Small intestine (tissue), 16 donors: ENCODE data around the gene DOK1. TPM values are rescaled to one million over a fixed set of nuclear protein-coding genes. Genes with fewer than 3 reads are reported as not detected.

Experiments used
- DNase-seq, 2 donors: peaks; one replicate each; pipeline versions ENCODE4 v3.0.0 to v3.0.0-alpha.2; 2013
- FAIRE-seq: peaks from 2 replicates; lab custom pipeline; 2012; peaks lifted over from hg19 to GRCh38; lab: Jason Lieb, UNC
- H3K27ac ChIP-seq, 3 donors: one replicate each; pipeline ENCODE4 v1.5.1; 2013; ENCODE audit warnings: low read length in 2 of 3, mild to moderate bottlenecking in 2 of 3, control low read depth in 1 of 3, inconsistent platforms in 1 of 3, low read depth in 1 of 3, moderate library complexity in 1 of 3
- H3K27me3 ChIP-seq, 3 donors: one replicate each; pipeline ENCODE4 v1.6.1; 2013; ENCODE audit warnings: low read length in 3 of 3, inconsistent platforms in 1 of 3; ENCODE audit not compliant: control insufficient read depth in 3 of 3, insufficient read depth in 3 of 3
- H3K36me3 ChIP-seq, 3 donors: one replicate each; pipeline ENCODE4 v1.6.1; 2013; ENCODE audit warnings: low read length in 3 of 3, inconsistent platforms in 1 of 3, low read depth in 1 of 3, mild to moderate bottlenecking in 1 of 3, moderate library complexity in 1 of 3; ENCODE audit not compliant: control insufficient read depth in 3 of 3, insufficient read depth in 2 of 3
- H3K4me1 ChIP-seq, 3 donors: one replicate each; pipeline ENCODE4 v1.6.1; 2013; ENCODE audit warnings: low read length in 2 of 3, inconsistent platforms in 1 of 3, low read depth in 1 of 3, mild to moderate bottlenecking in 1 of 3, moderate library complexity in 1 of 3; ENCODE audit not compliant: control insufficient read depth in 3 of 3, insufficient read depth in 2 of 3
- H3K4me3 ChIP-seq, 3 donors: one replicate each; pipeline ENCODE4 v1.5.1; 2013; ENCODE audit warnings: low read length in 3 of 3, control low read depth in 1 of 3, inconsistent platforms in 1 of 3, low read depth in 1 of 3, mild to moderate bottlenecking in 1 of 3, moderate library complexity in 1 of 3
- H3K9me3 ChIP-seq, 2 donors: one replicate each; pipeline ENCODE4 v1.6.1; 2013; ENCODE audit warnings: low read depth in 1 of 2, low read length in 1 of 2; ENCODE audit not compliant: control insufficient read depth in 2 of 2, insufficient read depth in 1 of 2
- WGBS, 3 donors: extraction: QIAGEN DNeasy Blood & Tissue Kit; methylation state at CpG; one replicate each; pipeline ENCODE4 v1.1.7; 2013; 5-methylcytosine and 5-hydroxymethylcytosine counted together
- long read RNA-seq, 10 donors: transcript quantifications; one replicate each; lab custom pipeline, GENCODE V29; 2026
- polyA plus RNA-seq, 4 donors: library from polyadenylated mRNA; stranded (reverse) in 3 of 4; unstranded in 1 of 4; fragments of 200-250 nt in 3 of 4; fragments of 120-200 nt in 1 of 4; gene quantifications; one replicate each; pipeline versions ENCODE4 v1.2.1 to v1.2.3, GENCODE V29; 2013
- donor health status: healthy with polysubstance abuse.
- donor health status: control.
- donor health status: control.
- donor health status: Bipolar disorder and iron deficiency.
- donor health status: healthy.

The DOK1 gene
- 10 to 100 TPM in 2 of 4 donors, 1 to 10 TPM in 2; 5.5 to 17.7 (median 12.5) TPM for polyA plus RNA-seq
- long read RNA-seq, donor 1 = 0 reads
- long read RNA-seq, donor 2 = 0 reads
- long read RNA-seq, donor 3, partial matches to known transcripts = 6 of 7 reads
- long read RNA-seq, donor 3, other reads (novel, unspliced or antisense) = 0 of 7 reads
- long read RNA-seq, donor 4, partial matches to known transcripts = 0 of 1 reads
- long read RNA-seq, donor 4, other reads (novel, unspliced or antisense) = 0 of 1 reads
- long read RNA-seq, donor 5 = 0 reads
- long read RNA-seq, donor 6, partial matches to known transcripts = 0 of 1 reads
- long read RNA-seq, donor 6, other reads (novel, unspliced or antisense) = 0 of 1 reads
- long read RNA-seq, donor 7 = 0 reads
- long read RNA-seq, donor 8 = 0 reads
- long read RNA-seq, donor 9 = 0 reads
- long read RNA-seq, donor 10, partial matches to known transcripts = 0 of 2 reads
- long read RNA-seq, donor 10, other reads (novel, unspliced or antisense) = 0 of 2 reads

DNA sequence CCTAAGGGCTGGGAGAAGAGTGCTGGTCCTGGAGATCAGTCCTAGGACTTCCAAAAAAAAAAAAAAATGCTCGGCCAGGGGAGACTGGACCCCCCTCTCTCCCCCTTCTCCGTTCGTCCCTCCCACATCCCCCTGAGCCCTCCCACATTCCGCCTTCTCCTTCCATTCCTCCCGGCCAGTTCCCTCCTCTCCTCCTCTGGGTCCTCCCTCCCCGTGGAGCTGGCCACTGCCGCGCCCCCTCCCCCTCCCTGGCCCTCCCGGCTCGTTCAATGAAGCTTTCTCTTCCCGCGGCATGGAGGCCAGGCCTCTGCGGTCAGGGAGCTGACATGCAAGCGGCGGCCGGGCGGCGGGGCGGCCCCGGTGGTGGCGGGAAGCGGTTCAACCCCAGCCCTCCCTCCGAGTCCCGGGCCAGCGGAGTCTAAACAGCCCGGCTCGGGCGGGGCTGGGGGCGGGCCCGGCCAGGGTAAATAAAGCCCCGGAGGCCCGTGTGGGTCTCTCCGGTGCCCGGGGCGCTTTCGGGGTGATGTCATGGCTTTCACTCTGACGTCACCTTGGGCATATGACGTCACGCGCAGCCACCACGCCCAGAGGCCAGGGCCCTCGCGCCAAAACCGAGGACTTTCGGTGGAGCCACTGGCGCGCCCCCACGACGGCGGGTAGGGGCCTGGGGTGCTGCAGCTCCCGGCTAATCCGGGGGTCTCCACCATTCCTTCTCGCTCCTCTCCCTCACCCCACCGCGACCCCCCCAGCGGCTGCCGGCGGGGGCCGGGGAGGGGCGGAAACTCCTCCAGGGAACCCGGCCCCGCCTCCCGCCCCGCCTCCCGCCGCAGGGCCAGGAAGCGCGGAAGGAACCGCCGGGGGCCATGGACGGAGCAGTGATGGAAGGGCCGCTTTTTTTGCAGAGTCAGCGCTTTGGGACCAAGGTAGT is at the start of gene DOK1, which contains the start of gene LOXL3:
TSS of gene DOK1 (plus strand) at position 829 of the 928 bp plus-strand sequence. CDS start at position 864, 35 bp downstream.
TSS of gene LOXL3 (minus strand) at position 51 of the 928 bp plus-strand sequence. CDS start 1,308 bp downstream, outside the sequence.
- H3K9me3 ChIP-seq = no peaks in the 10 kb centered on the region
- peaks cover 0 to 85% (median 3%) of the 10 kb centered on the region in 3 donors for H3K27me3 ChIP-seq
- peaks cover 0 to 13% (median 0%) of the 10 kb centered on the region in 3 donors for H3K36me3 ChIP-seq
- H3K4me3 ChIP-seq = peak within 1 kb of the TSS; percentile 53 to 71 (median 70)
- peak within 1 kb of the TSS; percentile 27 to 79 (median 56) for H3K27ac ChIP-seq
- WGBS, 3 donors = 1% methylated on average over 50 to 73 of the region's 73 CpGs
- H3K4me1 ChIP-seq = peaks cover 0 to 20% (median 3%) of the 10 kb centered on the region in 3 donors
- DNase-seq (peak; percentile 79 to 86), FAIRE-seq (no peak)

DNA sequence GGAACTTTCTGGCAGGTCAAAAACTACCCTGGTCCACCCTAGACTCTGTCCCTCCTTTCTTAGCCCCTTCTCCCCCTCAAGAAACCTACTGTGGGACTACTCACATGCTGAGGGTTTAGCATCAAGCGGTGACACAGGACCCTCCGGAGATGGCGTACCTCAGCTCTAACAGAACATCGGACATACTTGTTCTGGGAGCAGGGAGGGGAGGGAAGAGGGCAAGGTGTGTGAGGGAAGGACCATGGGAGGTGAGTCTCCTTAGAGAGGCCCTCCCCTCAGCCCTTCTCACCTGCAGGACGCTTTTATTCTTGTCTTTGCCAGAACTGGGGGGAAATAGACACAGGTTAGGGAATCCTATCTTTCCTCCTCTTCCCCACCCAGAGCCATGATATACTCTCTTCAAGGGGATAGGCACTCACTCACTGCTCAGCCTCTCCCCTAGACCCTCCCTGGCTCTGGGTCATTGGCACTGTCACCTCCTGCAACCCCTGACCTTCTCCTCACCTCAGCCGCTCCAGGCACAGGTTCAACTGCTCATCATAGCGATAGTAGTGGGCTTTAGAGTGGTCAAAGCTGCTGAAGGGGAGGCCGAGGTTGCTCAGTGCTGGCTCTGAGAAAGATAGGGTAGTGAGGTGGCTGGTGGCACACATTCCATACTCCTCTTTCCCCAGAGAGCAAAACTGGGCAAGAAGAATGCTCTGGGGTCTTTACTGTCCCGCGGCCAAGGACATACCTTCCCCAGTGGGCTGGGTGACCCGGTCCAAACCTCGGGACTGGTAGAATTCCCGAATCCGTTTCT is 48.9 kb upstream of the DOK1 start:
- FAIRE-seq (no peak), DNase-seq (no peak)
- no peak overlapping the region for H3K27ac ChIP-seq
- peak overlapping the region in 1 of 3 donors; percentile 33 for H3K4me3 ChIP-seq
- WGBS, 3 donors = 80 to 92% (median 91%) methylated on average over 14 of the region's 14 CpGs
- peaks cover 3 to 46% (median 9%) of the 10 kb centered on the region in 3 donors for H3K4me1 ChIP-seq
- peaks cover 0 to 40% (median 0%) of the 10 kb centered on the region in 3 donors for H3K27me3 ChIP-seq
- H3K36me3 ChIP-seq = peaks cover 0 to 22% (median 0%) of the 10 kb centered on the region in 3 donors
- no peaks in the 10 kb centered on the region for H3K9me3 ChIP-seq

DNA sequence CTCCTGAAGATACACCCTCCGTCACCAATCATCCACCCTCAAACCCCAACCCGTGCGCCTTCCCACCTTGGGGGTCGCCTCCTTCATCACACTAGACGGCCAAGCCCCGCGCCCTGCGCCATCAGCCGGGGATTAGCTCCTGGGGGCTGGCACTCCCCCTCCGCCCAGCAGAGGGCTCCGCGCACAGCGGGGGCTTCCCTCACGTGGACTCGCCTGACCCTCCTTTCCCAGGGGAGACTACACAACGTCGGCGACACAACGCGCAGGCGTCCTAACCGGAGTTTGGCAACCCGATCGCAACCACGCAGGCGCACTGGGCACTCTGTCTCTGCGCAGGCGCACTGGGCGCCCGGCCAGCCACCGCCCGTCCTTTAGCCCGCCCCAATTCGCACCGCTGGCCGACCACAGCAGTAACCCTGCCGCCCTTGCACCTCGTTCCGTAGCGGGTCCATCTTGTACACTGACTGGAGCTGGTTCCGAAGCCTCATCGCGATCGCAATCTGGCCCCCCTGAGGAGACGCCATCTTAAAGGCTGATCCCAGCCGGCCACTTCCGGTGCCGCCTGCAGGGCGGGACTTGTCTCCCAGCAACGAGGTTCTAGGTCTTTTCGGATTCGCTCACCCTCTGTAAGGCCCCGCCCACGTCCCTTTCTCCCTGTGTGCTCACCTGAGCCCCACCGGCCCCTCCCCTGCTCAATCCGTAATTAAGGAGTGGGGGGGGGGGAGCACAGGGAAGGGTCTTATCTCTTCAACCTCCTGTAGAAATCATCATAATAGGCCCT is 47.2 kb upstream of the DOK1 start, which contains the start of gene PCGF1:
TSS of gene PCGF1 (minus strand) at position 551 of the 781 bp plus-strand sequence. CDS start at position 524, 27 bp downstream.
- WGBS, 3 donors = 0 to 1% (median 0%) methylated on average over 51 to 56 of the region's 56 CpGs

DNA sequence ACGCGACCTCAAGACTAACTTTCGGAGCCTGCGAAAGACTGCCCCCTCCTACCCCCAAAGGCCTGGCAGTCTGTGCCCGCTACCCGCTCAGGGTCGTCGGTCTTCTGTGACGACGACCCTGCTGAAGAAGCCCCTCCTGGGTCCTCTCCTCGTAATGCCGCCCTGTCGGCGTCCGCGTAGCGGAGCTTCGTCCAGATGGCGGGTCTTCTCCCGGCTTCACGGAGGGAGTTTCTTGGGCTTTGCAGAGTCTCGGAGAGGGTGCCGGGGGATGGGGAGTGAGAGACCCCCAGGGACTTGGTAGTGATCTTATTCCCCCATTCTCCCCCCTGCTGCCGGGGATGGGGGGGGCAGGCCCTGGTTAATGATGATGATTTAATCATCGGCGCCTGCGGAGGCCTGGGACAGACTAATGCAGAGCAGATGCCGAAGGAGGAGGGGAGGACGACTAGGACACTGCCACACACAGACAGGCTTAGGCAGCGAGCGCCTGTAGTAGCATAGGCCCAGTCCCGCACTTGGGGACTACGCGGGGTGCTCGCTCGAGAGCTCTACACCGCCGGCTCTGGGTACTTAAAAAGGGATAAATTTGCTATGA is 46.5 kb upstream of the DOK1 start:
- DNase-seq = peak; percentile 48 to 67
- Histone ChIP-seq H3K36me3 (peaks cover 0 to 21% (median 0%) of the 10 kb centered on the region in 3 donors), H3K9me3 (no peaks in the 10 kb centered on the region), H3K4me1 (peaks cover 3 to 35% (median 9%) of the 10 kb centered on the region in 3 donors), H3K27ac (peak overlapping the region; percentile 91 to 100 (median 97)), H3K4me3 (peak overlapping the region; percentile 54 to 87 (median 75)), H3K27me3 (peaks cover 0 to 51% (median 14%) of the 10 kb centered on the region in 3 donors)
- 5 to 10% (median 7%) methylated on average over 38 of the region's 38 CpGs for WGBS, 3 donors
- no peak for FAIRE-seq

More for the DNA sequence above, 47.2 kb upstream of the DOK1 start, which contains the start of gene PCGF1:
- peaks cover 3 to 35% (median 9%) of the 10 kb centered on the region in 3 donors for H3K4me1 ChIP-seq
- no peak for FAIRE-seq
- H3K4me3 ChIP-seq = peak within 1 kb of the TSS; percentile 70 to 87 (median 75)
- H3K36me3 ChIP-seq = peaks cover 0 to 21% (median 0%) of the 10 kb centered on the region in 3 donors
- H3K27ac ChIP-seq = peak within 1 kb of the TSS; percentile 91 to 100 (median 97)
- no peaks in the 10 kb centered on the region for H3K9me3 ChIP-seq
- peaks cover 0 to 49% (median 8%) of the 10 kb centered on the region in 3 donors for H3K27me3 ChIP-seq
- DNase-seq = peak; percentile 99

DNA sequence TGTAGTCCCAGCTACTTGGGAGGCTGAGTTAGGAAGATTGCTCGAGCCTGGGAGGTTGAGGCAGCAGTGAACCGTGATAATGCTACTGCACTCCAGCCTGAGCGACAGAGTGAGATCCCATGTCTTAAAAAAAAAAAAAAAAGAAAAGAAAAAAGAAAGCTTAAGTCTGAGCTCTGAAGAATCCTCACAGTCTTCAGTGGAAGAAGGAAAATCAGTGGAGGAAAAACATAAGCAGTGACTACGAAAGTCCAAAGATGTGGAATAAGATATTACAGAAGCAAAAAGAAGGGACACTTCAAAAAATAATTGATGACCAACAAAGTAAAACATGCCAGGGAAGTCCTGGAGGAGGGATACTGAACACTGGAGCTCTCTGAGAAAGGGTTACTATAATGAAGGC is 44.2 kb upstream of the DOK1 start:
- H3K27me3 ChIP-seq = peaks cover 4 to 70% (median 33%) of the 10 kb centered on the region in 3 donors
- peaks cover 0 to 13% (median 0%) of the 10 kb centered on the region in 3 donors for H3K36me3 ChIP-seq
- peaks cover 0 to 4% of the 10 kb centered on the region in 2 donors for H3K9me3 ChIP-seq
- FAIRE-seq (no peak), DNase-seq (no peak)
- H3K4me3 ChIP-seq = no peak overlapping the region
- peaks cover 3 to 28% (median 11%) of the 10 kb centered on the region in 3 donors for H3K4me1 ChIP-seq
- 83 to 86% (median 86%) methylated on average over 4 of the region's 4 CpGs for WGBS, 3 donors
- H3K27ac ChIP-seq = no peak overlapping the region

DNA sequence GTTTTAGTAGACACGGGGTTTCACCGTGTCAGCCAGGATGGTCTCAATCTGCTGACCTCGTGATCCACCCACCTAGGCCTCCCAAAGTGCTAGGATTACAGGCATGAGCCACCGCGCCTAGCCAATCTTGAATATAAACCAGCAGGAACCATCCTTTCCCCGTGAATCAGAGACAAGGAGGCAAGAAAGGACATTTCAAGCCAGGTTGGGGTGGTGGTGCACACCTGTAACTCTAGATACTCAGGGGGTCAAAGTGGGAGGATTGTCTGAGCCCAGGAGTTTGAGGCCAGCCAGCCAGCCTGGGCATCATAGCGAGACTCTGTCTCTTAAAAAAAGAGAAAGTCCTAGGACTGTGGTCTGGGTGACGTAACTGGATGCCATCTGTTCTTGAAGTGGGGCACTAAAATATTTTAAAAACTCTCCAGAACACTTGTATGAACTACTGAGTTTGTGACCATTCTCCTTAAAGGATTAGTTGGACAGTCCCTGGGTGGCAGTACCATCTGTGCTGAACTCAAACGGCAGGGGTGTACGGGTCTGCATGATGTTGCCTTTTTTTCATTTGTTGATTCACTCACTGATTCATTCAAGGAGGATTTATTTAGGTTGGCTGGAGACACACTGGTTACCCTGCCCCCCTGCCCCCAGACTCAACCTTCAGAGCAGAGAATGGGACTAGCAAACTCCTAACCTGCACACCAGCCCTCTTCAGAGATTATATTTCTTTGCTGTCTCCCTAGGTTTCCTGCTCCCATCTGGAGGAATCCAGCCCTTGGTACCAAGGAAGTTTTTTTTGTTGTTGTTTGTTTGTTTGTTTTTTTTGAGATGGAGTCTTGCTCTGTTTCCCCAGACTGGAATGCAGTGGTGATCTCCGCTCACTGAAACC is 43.2 kb upstream of the DOK1 start:
- H3K4me1 ChIP-seq = peaks cover 0 to 26% (median 10%) of the 10 kb centered on the region in 3 donors
- no peak overlapping the region for H3K27ac ChIP-seq
- H3K4me3 ChIP-seq = no peak overlapping the region
- H3K27me3 ChIP-seq = peaks cover 7 to 79% (median 41%) of the 10 kb centered on the region in 3 donors
- DNase-seq (no peak), FAIRE-seq (no peak)
- peaks cover 0 to 4% (median 0%) of the 10 kb centered on the region in 3 donors for H3K36me3 ChIP-seq
- WGBS, 3 donors = 27 to 41% (median 39%) methylated on average over 11 of the region's 11 CpGs
- peaks cover 0 to 7% of the 10 kb centered on the region in 2 donors for H3K9me3 ChIP-seq
